ENCODE results near the gene VAC14.

The VAC14 gene

DNA sequence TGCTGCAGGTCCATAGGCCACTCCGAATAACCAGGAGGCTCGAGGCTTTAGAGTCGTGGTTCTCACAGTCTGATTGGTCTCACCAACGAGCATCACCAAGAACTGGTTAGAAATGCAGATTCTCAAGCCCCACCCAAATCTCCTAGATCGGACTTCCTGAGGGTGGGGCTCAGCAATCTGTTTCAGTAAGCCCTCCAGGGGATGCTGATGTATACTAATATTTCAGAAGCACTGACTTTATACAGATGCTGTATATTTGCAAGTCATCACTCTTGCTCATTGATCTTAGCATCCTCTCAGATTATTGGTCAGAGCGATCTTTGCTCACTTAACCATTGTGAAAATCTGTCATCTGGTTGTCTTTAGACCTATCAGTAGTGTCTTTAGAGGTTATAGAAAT lies 4.4 kb upstream of the VAC14 start:
- Histone ChIP-seq H3K9ac (ENCODE audit: low read depth, low read length, poor library complexity, severe bottlenecking) (no peak overlapping the region), H3K9me2 (replicated peaks; ENCODE audit: low read depth, low read length) (no peaks in the 10 kb centered on the region), H2AFZ (ENCODE audit: low read length) (no peak overlapping the region), H3K36me3 (ENCODE audit: insufficient read depth, low read length) (no peaks in the 10 kb centered on the region), H3F3A (ENCODE audit: low read depth) (no peaks in the 10 kb centered on the region), H3K27me3 (ENCODE audit: insufficient read depth, low read length, poor library complexity, severe bottlenecking) (peaks cover 8% of the 10 kb centered on the region), H3K9me3 (ENCODE audit: insufficient read depth, low read depth, low read length) (no peaks in the 10 kb centered on the region), H3K4me1 (ENCODE audit: insufficient read depth, low read length, poor library complexity, severe bottlenecking) (peaks cover 5% of the 10 kb centered on the region), H3K79me2 (ENCODE audit: insufficient read depth, low read length) (peaks cover 4% of the 10 kb centered on the region), H3K4me2 (ENCODE audit: low read depth, low read length, poor library complexity, severe bottlenecking) (no peak overlapping the region), H4K20me1 (ENCODE audit: insufficient read depth, low read length, poor library complexity, severe bottlenecking) (no peaks in the 10 kb centered on the region), H3K4me3 (ENCODE audit: low read length, poor library complexity, severe bottlenecking) (no peak overlapping the region)
- no peak for TF ChIP-seq EZH2phosphoT487 (IDR thresholded peaks at IDR 0.05; ENCODE audit: borderline replicate concordance)
- TF ChIP-seq, protein P1, sequence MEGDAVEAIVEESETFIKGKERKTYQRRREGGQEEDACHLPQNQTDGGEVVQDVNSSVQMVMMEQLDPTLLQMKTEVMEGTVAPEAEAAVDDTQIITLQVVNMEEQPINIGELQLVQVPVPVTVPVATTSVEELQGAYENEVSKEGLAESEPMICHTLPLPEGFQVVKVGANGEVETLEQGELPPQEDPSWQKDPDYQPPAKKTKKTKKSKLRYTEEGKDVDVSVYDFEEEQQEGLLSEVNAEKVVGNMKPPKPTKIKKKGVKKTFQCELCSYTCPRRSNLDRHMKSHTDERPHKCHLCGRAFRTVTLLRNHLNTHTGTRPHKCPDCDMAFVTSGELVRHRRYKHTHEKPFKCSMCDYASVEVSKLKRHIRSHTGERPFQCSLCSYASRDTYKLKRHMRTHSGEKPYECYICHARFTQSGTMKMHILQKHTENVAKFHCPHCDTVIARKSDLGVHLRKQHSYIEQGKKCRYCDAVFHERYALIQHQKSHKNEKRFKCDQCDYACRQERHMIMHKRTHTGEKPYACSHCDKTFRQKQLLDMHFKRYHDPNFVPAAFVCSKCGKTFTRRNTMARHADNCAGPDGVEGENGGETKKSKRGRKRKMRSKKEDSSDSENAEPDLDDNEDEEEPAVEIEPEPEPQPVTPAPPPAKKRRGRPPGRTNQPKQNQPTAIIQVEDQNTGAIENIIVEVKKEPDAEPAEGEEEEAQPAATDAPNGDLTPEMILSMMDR (conservative IDR thresholded peaks at IDR 0.05; ENCODE audit: low read length): no peak

DNA sequence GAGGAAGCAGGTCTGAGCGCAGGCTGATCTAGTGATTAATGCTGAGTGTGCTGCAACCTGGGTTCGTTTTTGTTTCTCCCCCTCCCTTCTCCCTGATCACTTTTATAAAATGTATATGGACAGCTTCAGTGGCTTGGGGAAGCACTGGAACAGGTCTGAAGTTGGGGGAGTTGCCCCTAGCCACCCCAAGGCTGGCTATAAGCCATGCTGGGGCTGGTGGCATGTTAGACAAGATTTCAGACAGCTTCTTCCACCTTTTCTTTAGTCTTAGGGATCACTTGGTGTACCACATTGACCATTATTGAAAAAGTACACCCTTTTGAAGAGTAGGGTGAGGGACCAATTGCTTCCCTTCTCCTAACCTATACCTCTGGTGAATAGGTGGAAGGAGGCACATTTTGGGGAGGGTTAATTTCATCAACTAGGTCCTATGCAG lies 3.8 kb upstream of the VAC14 start:
- H2AFZ ChIP-seq (ENCODE audit: low read length): no peak overlapping the region
- H3F3A ChIP-seq (ENCODE audit: low read depth): no peaks in the 10 kb centered on the region
- no peak overlapping the region for H3K4me3 ChIP-seq (ENCODE audit: low read length, poor library complexity, severe bottlenecking)
- no peaks in the 10 kb centered on the region for H4K20me1 ChIP-seq (ENCODE audit: insufficient read depth, low read length, poor library complexity, severe bottlenecking)
- H3K9me2 ChIP-seq (replicated peaks; ENCODE audit: low read depth, low read length): no peaks in the 10 kb centered on the region
- H3K27me3 ChIP-seq (ENCODE audit: insufficient read depth, low read length, poor library complexity, severe bottlenecking): peaks cover 8% of the 10 kb centered on the region
- no peak overlapping the region for H3K4me2 ChIP-seq (ENCODE audit: low read depth, low read length, poor library complexity, severe bottlenecking)
- H3K4me1 ChIP-seq (ENCODE audit: insufficient read depth, low read length, poor library complexity, severe bottlenecking): peaks cover 11% of the 10 kb centered on the region
- TF ChIP-seq EZH2phosphoT487 (IDR thresholded peaks at IDR 0.05; ENCODE audit: borderline replicate concordance): no peak
- TF ChIP-seq, protein P1 (conservative IDR thresholded peaks at IDR 0.05; ENCODE audit: low read length): no peak
- no peak overlapping the region for H3K9ac ChIP-seq (ENCODE audit: low read depth, low read length, poor library complexity, severe bottlenecking)
- no peaks in the 10 kb centered on the region for H3K9me3 ChIP-seq (ENCODE audit: insufficient read depth, low read depth, low read length)
- no peaks in the 10 kb centered on the region for H3K36me3 ChIP-seq (ENCODE audit: insufficient read depth, low read length)
- H3K79me2 ChIP-seq (ENCODE audit: insufficient read depth, low read length): peaks cover 10% of the 10 kb centered on the region

DNA sequence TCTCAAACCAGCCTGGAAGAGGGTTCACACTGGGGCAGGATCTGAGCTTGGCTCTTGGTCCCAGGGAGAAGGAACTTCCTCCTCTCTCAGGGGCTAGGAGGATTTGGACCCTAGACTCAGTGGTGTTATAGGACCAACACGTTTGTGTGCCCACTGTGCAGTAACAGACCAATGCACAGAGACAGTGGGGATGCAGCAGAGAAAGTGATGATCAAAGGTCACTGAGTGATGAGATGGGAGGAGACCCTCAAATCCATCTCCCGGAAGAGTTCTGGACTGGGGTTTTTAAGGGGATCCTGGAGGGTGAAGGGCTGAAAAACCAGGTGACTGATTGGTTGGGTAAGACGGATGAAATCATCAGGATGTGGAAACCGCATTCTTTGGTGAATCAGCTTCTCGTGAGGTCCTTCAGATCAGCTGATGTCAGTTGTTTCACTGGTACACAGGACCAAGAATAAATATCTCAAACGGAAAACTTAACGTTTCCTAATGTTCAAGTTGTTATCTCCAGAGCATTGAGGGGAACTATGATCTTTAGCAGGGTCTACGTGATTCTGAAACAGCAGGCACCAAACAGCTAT lies 3.3 kb upstream of the VAC14 start:
- Histone ChIP-seq H3K4me1 (ENCODE audit: insufficient read depth, low read length, poor library complexity, severe bottlenecking) (peaks cover 16% of the 10 kb centered on the region), H3K9ac (ENCODE audit: low read depth, low read length, poor library complexity, severe bottlenecking) (no peak overlapping the region)

More for the DNA sequence above, 3.3 kb upstream of the VAC14 start:
- H3K27me3 ChIP-seq (ENCODE audit: insufficient read depth, low read length, poor library complexity, severe bottlenecking): peaks cover 8% of the 10 kb centered on the region
- no peaks in the 10 kb centered on the region for H4K20me1 ChIP-seq (ENCODE audit: insufficient read depth, low read length, poor library complexity, severe bottlenecking)
- no peak overlapping the region for H3K4me2 ChIP-seq (ENCODE audit: low read depth, low read length, poor library complexity, severe bottlenecking)
- TF ChIP-seq, protein P1 (conservative IDR thresholded peaks at IDR 0.05; ENCODE audit: low read length): no peak
- TF ChIP-seq EZH2phosphoT487 (IDR thresholded peaks at IDR 0.05; ENCODE audit: borderline replicate concordance): no peak
- no peaks in the 10 kb centered on the region for H3K9me2 ChIP-seq (replicated peaks; ENCODE audit: low read depth, low read length)
- no peak overlapping the region for H3K4me3 ChIP-seq (ENCODE audit: low read length, poor library complexity, severe bottlenecking)
- H3K79me2 ChIP-seq (ENCODE audit: insufficient read depth, low read length): peaks cover 15% of the 10 kb centered on the region
- no peaks in the 10 kb centered on the region for H3K9me3 ChIP-seq (ENCODE audit: insufficient read depth, low read depth, low read length)
- no peaks in the 10 kb centered on the region for H3F3A ChIP-seq (ENCODE audit: low read depth)
- H3K36me3 ChIP-seq (ENCODE audit: insufficient read depth, low read length): no peaks in the 10 kb centered on the region
- H2AFZ ChIP-seq (ENCODE audit: low read length): no peak overlapping the region
